Activated naive CD4-positive, alpha-beta T cell treated with anti-CD3 and anti-CD28 coated beads, Interleukin-2, amount 10 ng/mL, durations not matched to agents 7 days and 5 days (primary cell): ENCODE data around the gene SUPT3H.
"Not testable (repeated sequence)": the region's sequence is repeated elsewhere in the genome, so short reads cannot be mapped to it uniquely, and the experiment has no call there.

Source experiments
- CTCF ChIA-PET: fragments of 350-600 bp; sonication (Branson Sonifier 250); formaldehyde crosslinking; loops from one replicate; lab custom pipeline; 2021; ENCODE audit warnings: antibody characterized with exemption; lab: Charles Lee
- DNase-seq: peaks from one replicate; pipeline ENCODE4 v3.0.0-alpha.2; 2020
- H3K27ac Mint-ChIP-seq: one replicate; pipeline ENCODE4 v1.8.0; 2021; ENCODE audit warnings: mild to moderate bottlenecking, moderate library complexity, mixed read lengths
- H3K27me3 Mint-ChIP-seq: one replicate; pipeline ENCODE4 v1.8.0; 2021; ENCODE audit warnings: mild to moderate bottlenecking, mixed read lengths
- H3K36me3 Mint-ChIP-seq: one replicate; pipeline ENCODE4 v1.8.0; 2021; ENCODE audit warnings: mixed read lengths
- H3K4me1 Mint-ChIP-seq: one replicate; pipeline ENCODE4 v1.8.0; 2021; ENCODE audit warnings: mixed read lengths
- H3K4me3 Mint-ChIP-seq: one replicate; pipeline ENCODE4 v1.8.0; 2021; ENCODE audit warnings: mild to moderate bottlenecking, moderate library complexity, mixed read lengths
- H3K9me3 Mint-ChIP-seq: one replicate; pipeline ENCODE4 v1.8.0; 2021; ENCODE audit warnings: mixed read lengths

SUPT3H gene

GRCh38 chr6:44897316-44897715 lies 480.4 kb downstream of the SUPT3H start:
- Mint-ChIP-seq H3K9me3 (peaks cover 14% of the 10 kb centered on the region), H3K36me3 (peaks cover 24% of the 10 kb centered on the region), H3K4me3 (no peak overlapping the region), H3K27ac (no peak overlapping the region), H3K27me3 (no peaks in the 10 kb centered on the region), H3K4me1 (no peaks in the 10 kb centered on the region)
- CTCF ChIA-PET, result interaction anchor here (1.5 kb wide), 1 partner anchor 14 kb away, joined by 3 read pairs; no protein-coding TSS in a partner anchor
- DNase-seq, result no peak

- Mint-ChIP-seq H3K27me3 (no peaks in the 10 kb centered on the region), H3K9me3 (peaks cover 11% of the 10 kb centered on the region), H3K27ac (no peak overlapping the region), H3K36me3 (peaks cover 24% of the 10 kb centered on the region), H3K4me1 (no peaks in the 10 kb centered on the region), H3K4me3 (no peak overlapping the region)
- CTCF ChIA-PET, result interaction anchor here (1.1 kb wide), 1 partner anchor 1026 kb away, joined by 3 read pairs; no protein-coding TSS in a partner anchor
- DNase-seq, result no peak
These were observed 481.0 kb downstream of the SUPT3H start for GRCh38 chr6:44896701-44897100.

GRCh38 chr6:44892579-44892978 lies 485.2 kb downstream of the SUPT3H start:
- no peak for DNase-seq
- peaks cover 3% of the 10 kb centered on the region for H3K9me3 Mint-ChIP-seq
- H3K4me3 Mint-ChIP-seq, result no peak overlapping the region
- H3K36me3 Mint-ChIP-seq, result peaks cover 5% of the 10 kb centered on the region
- no peaks in the 10 kb centered on the region for H3K27me3 Mint-ChIP-seq
- CTCF ChIA-PET, result no interaction called here
- no peak overlapping the region for H3K27ac Mint-ChIP-seq
- H3K4me1 Mint-ChIP-seq, result no peaks in the 10 kb centered on the region

GRCh38 chr6:44879071-44879470 lies 498.7 kb downstream of the SUPT3H start:
- DNase-seq, H3K27me3 Mint-ChIP-seq, H3K4me3 Mint-ChIP-seq, H3K27ac Mint-ChIP-seq, H3K4me1 Mint-ChIP-seq: not testable (repeated sequence)
- Mint-ChIP-seq H3K36me3 (peaks cover 35% of the 10 kb centered on the region), H3K9me3 (peaks cover 25% of the 10 kb centered on the region)
- CTCF ChIA-PET, result interaction anchor here (0.7 kb wide), 1 partner anchor 216 kb away, joined by 3 read pairs; no protein-coding TSS in a partner anchor

- H3K27ac Mint-ChIP-seq, DNase-seq, H3K4me3 Mint-ChIP-seq, CTCF ChIA-PET, H3K27me3 Mint-ChIP-seq, H3K4me1 Mint-ChIP-seq: not testable (repeated sequence)
- H3K36me3 Mint-ChIP-seq, result peaks cover 22% of the 10 kb centered on the region
- peaks cover 16% of the 10 kb centered on the region for H3K9me3 Mint-ChIP-seq
These were observed 501.1 kb downstream of the SUPT3H start for GRCh38 chr6:44876638-44877037.

- H3K27ac Mint-ChIP-seq, result no peak overlapping the region
These were observed 508.3 kb downstream of the SUPT3H start for GRCh38 chr6:44869321-44869897.

GRCh38 chr6:44868910-44869309 lies 508.8 kb downstream of the SUPT3H start:
- Mint-ChIP-seq H3K27ac (no peak overlapping the region), H3K27me3 (no peaks in the 10 kb centered on the region), H3K4me3 (no peak overlapping the region), H3K36me3 (peaks cover 26% of the 10 kb centered on the region), H3K4me1 (peaks cover 8% of the 10 kb centered on the region), H3K9me3 (peaks cover 19% of the 10 kb centered on the region)
- no peak for DNase-seq
- CTCF ChIA-PET, result no interaction called here

More at GRCh38 chr6:44869321-44869897, 508.3 kb downstream of the SUPT3H start:
- Mint-ChIP-seq H3K4me1 (peaks cover 8% of the 10 kb centered on the region), H3K36me3 (peaks cover 21% of the 10 kb centered on the region), H3K9me3 (peaks cover 17% of the 10 kb centered on the region), H3K27me3 (no peaks in the 10 kb centered on the region), H3K4me3 (no peak overlapping the region)
- no peak for DNase-seq
- CTCF ChIA-PET, result no interaction called here

- DNase-seq, result no peak
- H3K27me3 Mint-ChIP-seq, result no peaks in the 10 kb centered on the region
- no peak overlapping the region for H3K27ac Mint-ChIP-seq
- H3K9me3 Mint-ChIP-seq, result peaks cover 24% of the 10 kb centered on the region
- H3K4me1 Mint-ChIP-seq, result peaks cover 8% of the 10 kb centered on the region
- CTCF ChIA-PET, result no interaction called here
- peaks cover 30% of the 10 kb centered on the region for H3K36me3 Mint-ChIP-seq
- H3K4me3 Mint-ChIP-seq, result no peak overlapping the region
These were observed 509.4 kb downstream of the SUPT3H start for GRCh38 chr6:44868335-44868668.

GRCh38 chr6:44867571-44868334 lies 510.0 kb downstream of the SUPT3H start:
- Mint-ChIP-seq H3K9me3 (peaks cover 26% of the 10 kb centered on the region), H3K36me3 (peaks cover 33% of the 10 kb centered on the region), H3K27me3 (no peaks in the 10 kb centered on the region), H3K27ac (no peak overlapping the region), H3K4me1 (peaks cover 8% of the 10 kb centered on the region), H3K4me3 (no peak overlapping the region)
- CTCF ChIA-PET, result interaction anchor here (0.6 kb wide), 1 partner anchor 1111 kb away, joined by 3 read pairs; no protein-coding TSS in a partner anchor
- DNase-seq, result no peak

GRCh38 chr6:44865184-44865583 lies 512.5 kb downstream of the SUPT3H start:
- peaks cover 35% of the 10 kb centered on the region for H3K36me3 Mint-ChIP-seq

GRCh38 chr6:44859901-44860410 lies 517.8 kb downstream of the SUPT3H start:
- peaks cover 3% of the 10 kb centered on the region for H3K4me1 Mint-ChIP-seq
- no peak overlapping the region for H3K27ac Mint-ChIP-seq
- H3K36me3 Mint-ChIP-seq, result peaks cover 22% of the 10 kb centered on the region
- H3K4me3 Mint-ChIP-seq, result no peak overlapping the region
- H3K27me3 Mint-ChIP-seq, result no peaks in the 10 kb centered on the region
- H3K9me3 Mint-ChIP-seq, result peaks cover 16% of the 10 kb centered on the region
- no peak for DNase-seq
- CTCF ChIA-PET, result no interaction called here

More at GRCh38 chr6:44865184-44865583, 512.5 kb downstream of the SUPT3H start:
- H3K4me1 Mint-ChIP-seq, H3K27me3 Mint-ChIP-seq, DNase-seq, CTCF ChIA-PET, H3K4me3 Mint-ChIP-seq, H3K27ac Mint-ChIP-seq: not testable (repeated sequence)
- H3K9me3 Mint-ChIP-seq, result peaks cover 25% of the 10 kb centered on the region

- H3K4me1 Mint-ChIP-seq, result peaks cover 3% of the 10 kb centered on the region
These were observed 518.7 kb downstream of the SUPT3H start for GRCh38 chr6:44858998-44859397.

GRCh38 chr6:44856479-44856878 lies 521.3 kb downstream of the SUPT3H start:
- Mint-ChIP-seq H3K4me1 (peaks cover 3% of the 10 kb centered on the region), H3K27ac (no peak overlapping the region), H3K9me3 (peaks cover 5% of the 10 kb centered on the region), H3K4me3 (no peak overlapping the region), H3K36me3 (peaks cover 4% of the 10 kb centered on the region), H3K27me3 (no peaks in the 10 kb centered on the region)
- DNase-seq, result no peak
- CTCF ChIA-PET, result no interaction called here

More at GRCh38 chr6:44858998-44859397, 518.7 kb downstream of the SUPT3H start:
- Mint-ChIP-seq H3K9me3 (peaks cover 13% of the 10 kb centered on the region), H3K27me3 (no peaks in the 10 kb centered on the region), H3K27ac (no peak overlapping the region), H3K4me3 (no peak overlapping the region), H3K36me3 (peaks cover 14% of the 10 kb centered on the region)
- no peak for DNase-seq
- CTCF ChIA-PET, result no interaction called here

GRCh38 chr6:44855562-44856411 lies 521.9 kb downstream of the SUPT3H start:
- no peak for DNase-seq
- peaks cover 3% of the 10 kb centered on the region for H3K4me1 Mint-ChIP-seq
- no peak overlapping the region for H3K4me3 Mint-ChIP-seq

More at GRCh38 chr6:44855562-44856411, 521.9 kb downstream of the SUPT3H start:
- H3K36me3 Mint-ChIP-seq, result peaks cover 4% of the 10 kb centered on the region
- no peaks in the 10 kb centered on the region for H3K27me3 Mint-ChIP-seq
- no peak overlapping the region for H3K27ac Mint-ChIP-seq
- CTCF ChIA-PET, result no interaction called here
- peaks cover 5% of the 10 kb centered on the region for H3K9me3 Mint-ChIP-seq
